DMS153 treated with DMSO at 0.1 percent for 48 hours (cell line): ENCODE results near the gene CNNM4.

Source experiments
- DNase-seq: peaks from one replicate; lab custom pipeline; 2025; ENCODE audit not compliant: unreplicated experiment; lab: John Stamatoyannopoulos, UW

The CNNM4 gene

GRCh38 chr2:96760036-96760985 is at the start of gene CNNM4:
TSS of gene CNNM4 (plus strand) at chr2:96760902. CDS start at chr2:96761000, 98 bp downstream.
- DNase-seq = peak; percentile 87

- no peak for DNase-seq
These were observed 49.7 kb upstream of the CNNM4 start for GRCh38 chr2:96710985-96711384.

GRCh38 chr2:96715658-96716057 is 45.0 kb upstream of the CNNM4 start:
- DNase-seq = no peak

GRCh38 chr2:96716388-96716787 is 44.3 kb upstream of the CNNM4 start:
- no peak for DNase-seq

- no peak for DNase-seq
These were observed 34.6 kb upstream of the CNNM4 start for GRCh38 chr2:96726131-96726530.

- DNase-seq = no peak
These were observed 33.3 kb upstream of the CNNM4 start for GRCh38 chr2:96727431-96727830.

- no peak for DNase-seq
These were observed 31.0 kb upstream of the CNNM4 start for GRCh38 chr2:96729748-96730147.

- no peak for DNase-seq
These were observed 30.5 kb upstream of the CNNM4 start for GRCh38 chr2:96730212-96730611.

- DNase-seq = no peak
These were observed 26.8 kb upstream of the CNNM4 start for GRCh38 chr2:96733931-96734330.

GRCh38 chr2:96734880-96735583 is 25.7 kb upstream of the CNNM4 start:
- no peak for DNase-seq

GRCh38 chr2:96737251-96737650 is 23.5 kb upstream of the CNNM4 start:
- no peak for DNase-seq

- no peak for DNase-seq
These were observed 22.9 kb upstream of the CNNM4 start for GRCh38 chr2:96737831-96738230.

GRCh38 chr2:96739076-96739632 is 21.5 kb upstream of the CNNM4 start:
- no peak for DNase-seq

- DNase-seq = peak; percentile 87
These were observed 20.9 kb upstream of the CNNM4 start, which contains the start of gene LMAN2L for GRCh38 chr2:96739633-96740428. TSS of gene LMAN2L (minus strand) at chr2:96740064. CDS start at chr2:96740040, 24 bp downstream.

GRCh38 chr2:96747061-96747617 is 13.6 kb upstream of the CNNM4 start:
- DNase-seq = no peak

- no peak for DNase-seq
These were observed 8.9 kb upstream of the CNNM4 start for GRCh38 chr2:96751800-96752199.

- DNase-seq = no peak
These were observed 6.9 kb upstream of the CNNM4 start for GRCh38 chr2:96753661-96754282.

- no peak for DNase-seq
These were observed 6.4 kb upstream of the CNNM4 start for GRCh38 chr2:96754317-96754716.

GRCh38 chr2:96756788-96757476 is 3.8 kb upstream of the CNNM4 start:
- DNase-seq = no peak

- no peak for DNase-seq
These were observed 3.2 kb upstream of the CNNM4 start for GRCh38 chr2:96757477-96757860.
